ENCODE results near the gene KDELR3.

DNA sequence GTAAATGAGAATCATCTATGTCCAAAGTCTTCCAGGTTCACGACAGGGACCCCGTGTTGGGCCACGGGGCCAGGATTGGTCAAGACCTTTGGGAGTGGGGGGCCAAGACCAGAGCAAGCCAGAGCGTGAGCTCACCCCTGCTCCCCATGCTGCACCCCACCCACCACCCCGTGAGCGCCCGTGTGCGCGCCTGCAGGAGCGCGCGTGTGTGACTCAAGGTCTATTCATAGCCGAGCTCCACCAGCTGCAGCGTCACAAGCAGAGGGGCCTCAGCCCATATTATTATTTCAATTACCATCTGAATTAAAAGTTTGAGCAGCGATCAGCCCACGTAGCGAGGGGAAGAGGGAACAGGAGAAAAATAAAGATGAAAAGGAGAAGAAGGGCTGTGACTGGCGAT, 18.1 kb upstream of the KDELR3 start:
- TF ChIP-seq, protein P1, sequence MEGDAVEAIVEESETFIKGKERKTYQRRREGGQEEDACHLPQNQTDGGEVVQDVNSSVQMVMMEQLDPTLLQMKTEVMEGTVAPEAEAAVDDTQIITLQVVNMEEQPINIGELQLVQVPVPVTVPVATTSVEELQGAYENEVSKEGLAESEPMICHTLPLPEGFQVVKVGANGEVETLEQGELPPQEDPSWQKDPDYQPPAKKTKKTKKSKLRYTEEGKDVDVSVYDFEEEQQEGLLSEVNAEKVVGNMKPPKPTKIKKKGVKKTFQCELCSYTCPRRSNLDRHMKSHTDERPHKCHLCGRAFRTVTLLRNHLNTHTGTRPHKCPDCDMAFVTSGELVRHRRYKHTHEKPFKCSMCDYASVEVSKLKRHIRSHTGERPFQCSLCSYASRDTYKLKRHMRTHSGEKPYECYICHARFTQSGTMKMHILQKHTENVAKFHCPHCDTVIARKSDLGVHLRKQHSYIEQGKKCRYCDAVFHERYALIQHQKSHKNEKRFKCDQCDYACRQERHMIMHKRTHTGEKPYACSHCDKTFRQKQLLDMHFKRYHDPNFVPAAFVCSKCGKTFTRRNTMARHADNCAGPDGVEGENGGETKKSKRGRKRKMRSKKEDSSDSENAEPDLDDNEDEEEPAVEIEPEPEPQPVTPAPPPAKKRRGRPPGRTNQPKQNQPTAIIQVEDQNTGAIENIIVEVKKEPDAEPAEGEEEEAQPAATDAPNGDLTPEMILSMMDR (tag by site-specific recombination; IDR thresholded peaks at IDR 0.05) = no peak
- TF ChIP-seq ZNF544 (tag by site-specific recombination; IDR thresholded peaks at IDR 0.05) (no peak), BCL11B (tag by site-specific recombination; IDR thresholded peaks at IDR 0.05; ENCODE audit: low read depth) (no peak), ZNF121 (tag by site-specific recombination; IDR thresholded peaks at IDR 0.05) (no peak), ZBTB8A (tag by site-specific recombination; IDR thresholded peaks at IDR 0.05) (no peak), ZNF146 (tag by site-specific recombination; IDR thresholded peaks at IDR 0.05) (no peak), ZNF48 (tag by site-specific recombination; IDR thresholded peaks at IDR 0.05) (no peak), PRDM1 (tag by site-specific recombination; IDR thresholded peaks at IDR 0.05) (no peak)

Measured in HEK293 (cell line).